ENCODE measurements around the gene LTBP3. TPM values are rescaled to one million over a fixed set of nuclear protein-coding genes. Genes with fewer than 3 reads are reported as not detected.

LTBP3 gene
- total RNA-seq, 1 experiment from 2014 or later, result 248 TPM

- Histone ChIP-seq H3K9ac (ENCODE audit: low read length) (peak overlapping the region; percentile 82), H3K79me2 (ENCODE audit: insufficient read depth, low read length) (peaks cover 24% of the 10 kb centered on the region), H3K27ac (ENCODE audit: low read depth, low read length) (peak overlapping the region; percentile 100), H3K27me3 (ENCODE audit: insufficient read depth, low read length) (no peaks in the 10 kb centered on the region), H3K9me2 (ENCODE audit: insufficient read depth) (no peaks in the 10 kb centered on the region), H3K9me3 (ENCODE audit: control insufficient read depth in 1 of 2, insufficient read depth in 1 of 2, low read depth in 1 of 2, low read length in 2 of 2) (no peaks in the 10 kb centered on the region), H3K4me3 (replicated peaks in 1 of 2; ENCODE audit: low read depth in 1 of 2, low read length in 2 of 2) (peak overlapping the region; percentile 68 to 85), H3K4me1 (ENCODE audit: control insufficient read depth in 1 of 2, insufficient read depth in 2 of 2, low read length in 2 of 2) (peaks cover 13 to 39% of the 10 kb centered on the region in 2 experiments; a peak in 3 of 4 replicates), H2AFZ (ENCODE audit: low read depth, low read length, poor library complexity, severe bottlenecking) (no peak overlapping the region), H3K36me3 (ENCODE audit: control insufficient read depth in 1 of 2, insufficient read depth in 2 of 2, low read length in 2 of 2) (peaks cover 3 to 4% of the 10 kb centered on the region in 2 experiments; a peak in 3 of 4 replicates), H3K4me2 (ENCODE audit: low read length) (peak overlapping the region; percentile 94), H4K20me1 (ENCODE audit: insufficient read depth) (no peaks in the 10 kb centered on the region)
- peak; percentile 74 for ATAC-seq
- ChIA-PET CTCF (interaction anchor here (0.6 to 4.6 kb wide), 14 partner anchors 11 to 505 kb away, joined by 3 to 89 read pairs (median 4); partner anchors contain the start of genes EHBP1L1, FAM89B, KCNK7 and LTBP3), POLR2A (interaction anchor here (0.7 to 2.8 kb wide), 13 partner anchors 15 to 117 kb away, joined by 3 to 16 read pairs (median 6); partner anchors contain the start of genes FAM89B, LTBP3, MALAT1 and NEAT1), RAD21 (ENCODE audit: low non-redundant PET in 1 of 2, low total read pairs in 2 of 2, uncharacterized antibody in 2 of 2, unreplicated experiment in 2 of 2) (interaction anchor here (0.6 to 3.3 kb wide), 15 partner anchors 10 to 443 kb away, joined by 3 to 32 read pairs (median 4); partner anchors contain the start of genes FAM89B (in 2 of the 2), SCYL1 (in 1 of the 2) and ZNRD2 (in 1 of the 2))
- BruUV-seq (replicated peaks), result no TSS peak
- peak; percentile 62 for DNase-seq (ENCODE audit: low read depth, low spot score)
- intact Hi-C loops (cut with micrococcal nuclease), result loop anchor here (1.0 kb wide), 1 partner anchor 30 kb away; the partner anchor contains the start of gene ZNRD2
- no peak for TF ChIP-seq SRF (IDR thresholded peaks at IDR 0.05; ENCODE audit: low read depth)
- no peak for TF ChIP-seq CTCF (IDR thresholded peaks at IDR 0.05 in 2 of 3, conservative IDR thresholded peaks at IDR 0.05 in 1 of 3; ENCODE audit: borderline replicate concordance in 1 of 3, insufficient read depth in 1 of 3, low read depth in 2 of 3, low read length in 2 of 3)
- TF ChIP-seq POLR2AphosphoS5 (IDR thresholded peaks at IDR 0.05; ENCODE audit: low read depth, low read length), result peak; percentile 64
- no peak for TF ChIP-seq ELF1 (IDR thresholded peaks at IDR 0.05; ENCODE audit: borderline replicate concordance, low read depth)
- TF ChIP-seq ZBTB33 (IDR thresholded peaks at IDR 0.05; ENCODE audit: extremely low read depth, insufficient replicate concordance, low read length), result no peak
- TF ChIP-seq CEBPB (IDR thresholded peaks at IDR 0.05; ENCODE audit: low read depth), result no peak
- no peak for TF ChIP-seq EZH2 (IDR thresholded peaks at IDR 0.05)
- no peak for TF ChIP-seq EGR1 (IDR thresholded peaks at IDR 0.05; ENCODE audit: low read depth)
- TF ChIP-seq ZFX (IDR thresholded peaks at IDR 0.05), result peak; percentile 75; the same call in 1 of the 2 replicates
- TF ChIP-seq RAD21 (IDR thresholded peaks at IDR 0.05; ENCODE audit: low read depth), result no peak
- TF ChIP-seq FOSL1 (IDR thresholded peaks at IDR 0.05; ENCODE audit: low read depth), result no peak
- peak; percentile 58 for TF ChIP-seq POLR2A (IDR thresholded peaks at IDR 0.05; ENCODE audit: borderline replicate concordance, extremely low read depth, insufficient read depth, insufficient read length)
- TF ChIP-seq JUND (IDR thresholded peaks at IDR 0.05), result no peak
- TF ChIP-seq ZNF274 (IDR thresholded peaks at IDR 0.05; ENCODE audit: low read depth, low read length), result no peak
- no peak for TF ChIP-seq MAX (IDR thresholded peaks at IDR 0.05)
- no peak for TF ChIP-seq SP1 (IDR thresholded peaks at IDR 0.05; ENCODE audit: low read depth)
- TF ChIP-seq CBX3 (IDR thresholded peaks at IDR 0.05; ENCODE audit: low read depth), result no peak
- no peak for TF ChIP-seq ATF3 (IDR thresholded peaks at IDR 0.05)
- no peak for TF ChIP-seq TCF7L2 (IDR thresholded peaks at IDR 0.05; ENCODE audit: borderline replicate concordance, extremely low read depth, insufficient read depth, insufficient read length)
These were observed 18.3 kb downstream of the LTBP3 start for GRCh38 chr11:65539744-65540289.

All from HCT116 (cell line).